HCT116 (cell line): ENCODE data around the gene TAAR6. TPM values are rescaled to one million over a fixed set of nuclear protein-coding genes. Genes with fewer than 3 reads are reported as not detected.

ENCODE experiments used
- ATAC-seq: fragments of 200-7000 bp; cut with Tn5 transposase; 2 replicates; pipeline ENCODE4 v1.9.1; 2020; ENCODE audit warnings: mild to moderate bottlenecking, moderate library complexity
- BruUV-seq: library from RNA; stranded (reverse); fragments of 400-500 nt; replicated peaks from 2 replicates; lab custom pipeline; 2021; lab: Mats Ljungman, UMichigan
- CTCF ChIA-PET: fragments of 300-600 bp; sonication (Branson Sonifier 250); formaldehyde crosslinking; loops from one replicate; lab custom pipeline; 2021; ENCODE audit warnings: antibody characterized with exemption; lab: Charles Lee
- POLR2A ChIA-PET: fragments of 300-600, 350-600 bp; sonication (Branson Sonifier 250); formaldehyde crosslinking; loops from one replicate; lab custom pipeline; 2021; ENCODE audit warnings: antibody characterized with exemption; lab: Charles Lee
- RAD21 ChIA-PET, 2 experiments: fragments of 300-600 bp; sonication (Branson Sonifier 250); formaldehyde crosslinking; loops; one replicate each; lab custom pipeline; 2023; ENCODE audit warnings: low total read pairs in 2 of 2; ENCODE audit not compliant: uncharacterized antibody in 2 of 2, unreplicated experiment in 2 of 2, low non-redundant PET in 1 of 2; lab: Charles Lee
- DNase-seq: peaks from one replicate; pipeline ENCODE4 v3.0.0-alpha.2; 2010; ENCODE audit warnings: low read depth, low spot score
- H2AFZ ChIP-seq: fragments of 200-600 bp; shearing (Covaris generic), sonication (generic); 2 replicates; pipeline ENCODE4 v1.6.1; 2017; ENCODE audit warnings: low read depth, mixed run types, mixed read lengths, antibody characterized with exemption, low read length; ENCODE audit not compliant: poor library complexity, severe bottlenecking
- H3K27ac ChIP-seq: 2 replicates; pipeline ENCODE4 v1.5.1; 2012; ENCODE audit warnings: low read depth, low read length
- H3K27me3 ChIP-seq: fragments of 200-600 bp; sonication (generic); 2 replicates; pipeline ENCODE4 v1.6.1; 2016; ENCODE audit warnings: mixed run types, low read length, mixed read lengths; ENCODE audit not compliant: insufficient read depth
- H3K36me3 ChIP-seq, 2 experiments: fragments of 200-500 bp in 1 of 2; fragments of 200-600 bp in 1 of 2; sonication (Bioruptor generic) in 1 of 2; sonication (generic) in 1 of 2; 2 replicates each; pipeline versions ENCODE4 v1.5.1 to v1.6.1; 2014 to 2016; ENCODE audit warnings: low read length in 2 of 2, inconsistent platforms in 1 of 2, mixed read lengths in 1 of 2, mixed run types in 1 of 2; ENCODE audit not compliant: insufficient read depth in 2 of 2, control insufficient read depth in 1 of 2
- H3K4me1 ChIP-seq, 2 experiments: fragments of 200-600 bp in 1 of 2; sonication (generic) in 1 of 2; 2 replicates each; pipeline versions ENCODE4 v1.5.1 to v1.6.1; 2012 to 2017; ENCODE audit warnings: low read length in 2 of 2, inconsistent platforms in 1 of 2, mild to moderate bottlenecking in 1 of 2, mixed read lengths in 1 of 2, mixed run types in 1 of 2, moderate library complexity in 1 of 2; ENCODE audit not compliant: insufficient read depth in 2 of 2, control insufficient read depth in 1 of 2
- H3K4me2 ChIP-seq: fragments of 200-600 bp; sonication (generic); 2 replicates; pipeline ENCODE4 v1.6.1; 2017; ENCODE audit warnings: mixed run types, low read length, mixed read lengths
- H3K4me3 ChIP-seq, 2 experiments: fragments of 200-600 bp in 1 of 2; sonication (generic) in 1 of 2; replicated peaks in 1 of 2; 2 replicates each; pipeline ENCODE4 v1.5.1; 2011 to 2016; ENCODE audit warnings: low read length in 2 of 2, control low read depth in 1 of 2, low read depth in 1 of 2, mild to moderate bottlenecking in 1 of 2, mixed read lengths in 1 of 2, mixed run types in 1 of 2
- H3K79me2 ChIP-seq: fragments of 200-600 bp; sonication (generic); 2 replicates; pipeline ENCODE4 v1.6.1; 2017; ENCODE audit warnings: mild to moderate bottlenecking, mixed run types, low read length, moderate library complexity, mixed read lengths; ENCODE audit not compliant: insufficient read depth
- H3K9ac ChIP-seq: fragments of 200-600 bp; sonication (generic); 2 replicates; pipeline ENCODE4 v1.6.1; 2016; ENCODE audit warnings: low read length, mixed read lengths
- H3K9me2 ChIP-seq: fragments of 200-600 bp; sonication (generic), shearing (Covaris generic); 2 replicates; pipeline ENCODE4 v1.6.1; 2017; ENCODE audit warnings: mixed run types, mild to moderate bottlenecking, moderate library complexity; ENCODE audit not compliant: insufficient read depth
- H3K9me3 ChIP-seq, 2 experiments: fragments of 200-500 bp in 1 of 2; fragments of 200-600 bp in 1 of 2; sonication (Bioruptor generic) in 1 of 2; sonication (generic) in 1 of 2; 2 replicates each; pipeline ENCODE4 v1.6.1; 2014 to 2017; ENCODE audit warnings: low read length in 2 of 2, mixed read lengths in 2 of 2, inconsistent platforms in 1 of 2, low read depth in 1 of 2, mild to moderate bottlenecking in 1 of 2, mixed run types in 1 of 2, moderate library complexity in 1 of 2; ENCODE audit not compliant: control insufficient read depth in 1 of 2, insufficient read depth in 1 of 2
- H4K20me1 ChIP-seq: fragments of 200-600 bp; sonication (generic), shearing (Covaris generic); 2 replicates; pipeline ENCODE4 v1.6.1; 2017; ENCODE audit warnings: mixed run types, mild to moderate bottlenecking, moderate library complexity; ENCODE audit not compliant: insufficient read depth
- CBX3 ChIP-seq: IDR thresholded peaks from 2 replicates; pipeline ENCODE4 v1.6.1; 2012; ENCODE audit warnings: low read depth
- EGR1 ChIP-seq: IDR thresholded peaks from 2 replicates; pipeline ENCODE4 v1.6.1; 2012; ENCODE audit warnings: low read depth
- ELF1 ChIP-seq: IDR thresholded peaks from 2 replicates; pipeline ENCODE4 v1.6.1; 2012; ENCODE audit warnings: low read depth, borderline replicate concordance
- EZH2phosphoT487 ChIP-seq: fragments of 200-600 bp; IDR thresholded peaks from 2 replicates; pipeline ENCODE4 v1.6.1; 2018; ENCODE audit warnings: antibody characterized with exemption, borderline replicate concordance
- FOSL1 ChIP-seq: IDR thresholded peaks from 2 replicates; pipeline ENCODE4 v1.6.1; 2012; ENCODE audit warnings: low read depth
- JUND ChIP-seq: IDR thresholded peaks from 2 replicates; pipeline ENCODE4 v1.6.1; 2012
- POLR2A ChIP-seq: IDR thresholded peaks from 2 replicates; pipeline ENCODE4 v1.7.0; 2011; ENCODE audit warnings: borderline replicate concordance; ENCODE audit not compliant: insufficient read depth, insufficient read length; ENCODE audit errors: extremely low read depth
- SIN3A ChIP-seq: IDR thresholded peaks from 2 replicates; pipeline ENCODE4 v1.6.1; 2012; ENCODE audit warnings: low read depth
- TCF7L2 ChIP-seq: IDR thresholded peaks from 2 replicates; pipeline ENCODE4 v1.7.0; 2011; ENCODE audit warnings: borderline replicate concordance, inconsistent platforms; ENCODE audit not compliant: insufficient read depth, insufficient read length; ENCODE audit errors: extremely low read depth
- YY1 ChIP-seq: IDR thresholded peaks from 2 replicates; pipeline ENCODE4 v1.6.1; 2011; ENCODE audit warnings: low read length, low read depth, moderate library complexity, mild to moderate bottlenecking; ENCODE audit not compliant: insufficient replicate concordance; ENCODE audit errors: extremely low read depth
- ZFX ChIP-seq: fragments of 450-650 bp; IDR thresholded peaks from 2 replicates; pipeline ENCODE4 v1.6.1; 2017
- ZNF274 ChIP-seq: fragments of 200-500 bp; sonication (Bioruptor generic); IDR thresholded peaks from 2 replicates; pipeline ENCODE4 v1.6.1; 2014; ENCODE audit warnings: mild to moderate bottlenecking, low read depth, low read length, inconsistent platforms
- intact Hi-C: fragments of 100-400 bp; cut with micrococcal nuclease; formaldehyde crosslinking; loops from 2 replicates; pipeline ENCODE4 v1.10.0; 2022
- total RNA-seq: library from RNA; stranded (reverse); gene quantifications from one replicate; pipeline ENCODE4 v1.2.1, GENCODE V29; 2021; ENCODE audit not compliant: unreplicated experiment
- TF ChIP-seq, protein P1 (sequence below): IDR thresholded peaks from 2 replicates; pipeline ENCODE4 v1.6.1; 2012

TAAR6 gene
- total RNA-seq, 1 experiment from 2014 or later = not detected

DNA sequence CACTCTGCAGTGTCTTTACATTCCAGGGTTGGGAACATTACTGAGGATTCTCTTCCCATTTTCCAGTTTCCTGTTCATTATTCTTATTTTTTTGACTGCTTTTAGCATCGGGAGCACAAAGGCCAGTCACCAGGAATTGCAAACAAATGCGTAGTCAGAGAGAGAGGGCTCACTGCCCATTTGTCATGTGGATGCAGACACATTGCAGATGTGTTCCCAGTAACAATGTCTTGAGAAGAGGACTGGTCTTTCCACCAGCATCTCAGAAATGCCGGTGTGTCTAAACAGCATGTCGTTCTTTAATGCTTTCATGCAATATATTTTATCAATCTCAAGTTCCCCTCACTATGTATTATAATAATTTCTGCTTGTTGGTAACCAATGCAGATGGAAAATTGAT, 952 bp upstream of the TAAR6 start:
- intact Hi-C loops = no loop called here
- Histone ChIP-seq H3K4me1 (no peaks in the 10 kb centered on the region), H3K4me2 (no peak overlapping the region), H3K9me3 (no peaks in the 10 kb centered on the region), H4K20me1 (no peaks in the 10 kb centered on the region), H3K27me3 (no peaks in the 10 kb centered on the region), H2AFZ (no peak overlapping the region), H3K36me3 (no peaks in the 10 kb centered on the region), H3K79me2 (no peaks in the 10 kb centered on the region), H3K27ac (no peak overlapping the region), H3K4me3 (no peak overlapping the region)
- DNase-seq (no peak), ATAC-seq (no peak)
- ChIA-PET POLR2A (no interaction called here), RAD21 (no interaction called here)
- no TSS peak for BruUV-seq
- TF ChIP-seq ZNF274 (no peak), ELF1 (no peak)
- TF ChIP-seq, all 23 proteins: peak for 0
- H3K9ac ChIP-seq = no peak overlapping the region
- H3K9me2 ChIP-seq = no peaks in the 10 kb centered on the region
- CTCF ChIA-PET = no interaction called here

DNA sequence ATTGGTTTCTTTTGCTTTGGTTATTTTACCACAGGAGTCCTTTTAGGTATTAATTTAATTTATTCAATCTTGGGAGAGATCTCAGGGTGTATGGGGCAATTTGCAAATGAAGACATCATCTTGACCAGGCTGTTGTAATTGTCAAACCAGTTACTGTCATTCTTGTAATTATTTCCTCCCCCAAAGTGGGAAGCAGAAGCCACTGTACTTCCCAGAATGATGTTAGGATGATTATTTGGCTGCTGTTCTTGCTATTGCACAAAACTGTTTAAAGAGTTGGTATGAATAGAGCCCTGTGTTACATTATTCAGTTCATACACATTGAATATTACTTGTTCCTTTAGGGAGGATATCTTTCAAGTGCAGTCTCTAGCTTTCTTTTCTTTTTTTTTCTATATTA, 1.7 kb downstream of the TAAR6 start:
- DNase-seq (no peak), ATAC-seq (no peak)
- TF ChIP-seq ELF1 = no peak
- no peak for TF ChIP-seq FOSL1
- TF ChIP-seq ZFX = no peak
- no peak for TF ChIP-seq EZH2phosphoT487
- no peak for TF ChIP-seq SIN3A
- TF ChIP-seq YY1 = no peak
- no peak for TF ChIP-seq TCF7L2
- TF ChIP-seq, protein P1, sequence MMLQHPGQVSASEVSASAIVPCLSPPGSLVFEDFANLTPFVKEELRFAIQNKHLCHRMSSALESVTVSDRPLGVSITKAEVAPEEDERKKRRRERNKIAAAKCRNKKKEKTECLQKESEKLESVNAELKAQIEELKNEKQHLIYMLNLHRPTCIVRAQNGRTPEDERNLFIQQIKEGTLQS = no peak
- TF ChIP-seq EGR1 = no peak
- no peak for TF ChIP-seq CBX3
- no peak for TF ChIP-seq JUND
- TF ChIP-seq POLR2A = no peak
- H3K27ac ChIP-seq = no peak overlapping the region
- H4K20me1 ChIP-seq = no peaks in the 10 kb centered on the region
- ChIA-PET RAD21 (no interaction called here), POLR2A (no interaction called here), CTCF (no interaction called here)
- H3K27me3 ChIP-seq = no peaks in the 10 kb centered on the region
- no peaks in the 10 kb centered on the region for H3K9me2 ChIP-seq
- H3K9me3 ChIP-seq = no peaks in the 10 kb centered on the region
- H3K4me1 ChIP-seq = no peaks in the 10 kb centered on the region
- no peak overlapping the region for H3K4me2 ChIP-seq
- no peak overlapping the region for H3K4me3 ChIP-seq
- no peak overlapping the region for H3K9ac ChIP-seq
- no peaks in the 10 kb centered on the region for H3K79me2 ChIP-seq
- H2AFZ ChIP-seq = no peak overlapping the region
- intact Hi-C loops = no loop called here
- no peaks in the 10 kb centered on the region for H3K36me3 ChIP-seq
- BruUV-seq = no TSS peak
